ENCODE measurements around the gene ARFGAP2. TPM values are rescaled to one million over a fixed set of nuclear protein-coding genes. Genes with fewer than 3 reads are reported as not detected.
A peak's percentile ranks its signal among the peaks of the same experiment; 100 is the strongest.

The ARFGAP2 gene
- total and polyA plus RNA-seq, 9 of the 15 experiments (the other 6 are each of a cell fraction or from before 2014, with no cell fraction given) = 29.1 to 140 (median 90.1) TPM

DNA sequence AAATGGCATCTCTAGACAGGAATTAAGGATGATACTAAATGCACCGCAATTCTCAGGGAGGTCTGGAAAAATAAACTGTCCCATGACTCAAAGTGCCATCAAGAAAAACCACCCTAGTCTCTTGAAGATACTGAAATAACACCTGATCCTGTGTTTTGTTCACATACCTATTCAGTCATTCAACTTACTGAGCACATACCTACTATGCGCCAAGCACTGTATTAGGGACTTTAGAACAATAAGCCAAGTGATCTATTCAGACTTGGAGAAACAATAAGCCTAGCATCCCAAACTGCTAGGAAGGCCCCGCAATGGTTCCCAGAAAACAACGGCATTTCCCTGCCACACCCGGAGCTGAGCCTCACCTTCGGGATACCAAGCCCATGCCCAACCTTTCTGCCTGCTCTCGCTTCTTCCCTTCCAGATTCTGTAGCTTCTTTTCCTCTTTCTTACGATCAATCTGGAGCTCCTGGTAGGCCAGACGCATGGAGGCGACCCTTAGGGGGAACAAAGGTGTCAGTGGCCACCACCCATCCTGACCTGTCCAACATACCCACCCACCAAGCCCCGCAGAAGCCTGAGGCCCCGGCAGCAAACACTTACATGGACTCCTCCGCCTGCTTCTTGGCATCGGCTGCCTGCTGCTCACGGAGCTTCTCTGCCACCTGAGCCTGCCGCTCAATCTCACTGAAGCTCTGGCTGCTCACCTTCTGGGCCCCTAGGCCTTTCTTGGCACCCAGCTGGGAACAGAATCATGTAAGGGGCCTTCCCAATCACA lies 5.4 kb downstream of the ARFGAP2 start:
- no peak overlapping the region for H3K9ac ChIP-seq (ENCODE audit: insufficient read depth in 1 of 2, low read depth in 2 of 2, low read length in 2 of 2)
- H3K9me3 ChIP-seq (replicated peaks; ENCODE audit: control insufficient read depth, insufficient read depth, low read depth, low read length) = no peaks in the 10 kb centered on the region
- CTCF ChIA-PET (ENCODE audit: low intra/inter-chr PET ratio) = no interaction called here
- peaks cover 52% of the 10 kb centered on the region for H3K79me2 ChIP-seq (ENCODE audit: control insufficient read depth, insufficient read depth, low read length)
- peaks cover 3% of the 10 kb centered on the region for H3K9me1 ChIP-seq (ENCODE audit: control insufficient read depth, insufficient read depth, low read length)
- ATAC-seq (no peak), FAIRE-seq (no peak), DNase-seq (ENCODE audit: extremely low read depth in 1 of 4, low spot score in 3 of 4) (no peak)
- TF ChIP-seq ZKSCAN1 (IDR thresholded peaks at IDR 0.05; ENCODE audit: low read depth, low read length) = peak; percentile 84
- TF ChIP-seq RBFOX2 (IDR thresholded peaks at IDR 0.05; ENCODE audit: low read depth, low read length) = peak; percentile 57
- TF ChIP-seq POLR2G (IDR thresholded peaks at IDR 0.05; ENCODE audit: low read depth, low read length) = peak; percentile 26; the same call in 1 of the 2 replicates
- TF ChIP-seq, protein P1, sequence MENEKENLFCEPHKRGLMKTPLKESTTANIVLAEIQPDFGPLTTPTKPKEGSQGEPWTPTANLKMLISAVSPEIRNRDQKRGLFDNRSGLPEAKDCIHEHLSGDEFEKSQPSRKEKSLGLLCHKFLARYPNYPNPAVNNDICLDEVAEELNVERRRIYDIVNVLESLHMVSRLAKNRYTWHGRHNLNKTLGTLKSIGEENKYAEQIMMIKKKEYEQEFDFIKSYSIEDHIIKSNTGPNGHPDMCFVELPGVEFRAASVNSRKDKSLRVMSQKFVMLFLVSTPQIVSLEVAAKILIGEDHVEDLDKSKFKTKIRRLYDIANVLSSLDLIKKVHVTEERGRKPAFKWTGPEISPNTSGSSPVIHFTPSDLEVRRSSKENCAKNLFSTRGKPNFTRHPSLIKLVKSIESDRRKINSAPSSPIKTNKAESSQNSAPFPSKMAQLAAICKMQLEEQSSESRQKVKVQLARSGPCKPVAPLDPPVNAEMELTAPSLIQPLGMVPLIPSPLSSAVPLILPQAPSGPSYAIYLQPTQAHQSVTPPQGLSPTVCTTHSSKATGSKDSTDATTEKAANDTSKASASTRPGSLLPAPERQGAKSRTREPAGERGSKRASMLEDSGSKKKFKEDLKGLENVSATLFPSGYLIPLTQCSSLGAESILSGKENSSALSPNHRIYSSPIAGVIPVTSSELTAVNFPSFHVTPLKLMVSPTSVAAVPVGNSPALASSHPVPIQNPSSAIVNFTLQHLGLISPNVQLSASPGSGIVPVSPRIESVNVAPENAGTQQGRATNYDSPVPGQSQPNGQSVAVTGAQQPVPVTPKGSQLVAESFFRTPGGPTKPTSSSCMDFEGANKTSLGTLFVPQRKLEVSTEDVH (IDR thresholded peaks at IDR 0.05; ENCODE audit: low read depth, partially characterized antibody) = no peak
- H3K27me3 ChIP-seq (ENCODE audit: control insufficient read depth in 2 of 2, insufficient read depth in 2 of 2, low read length in 2 of 2) = no peaks in the 10 kb centered on the region
- H3K36me3 ChIP-seq (ENCODE audit: control insufficient read depth, insufficient read depth, low read length) = peaks cover 93% of the 10 kb centered on the region
- intact Hi-C loops (cut with micrococcal nuclease) (no loop called here), in situ Hi-C loops (cut with MboI) (loop anchor here (10.0 kb wide), 1 partner anchor 174 kb away; no protein-coding TSS in a partner anchor)
- H3K4me1 ChIP-seq (replicated peaks in 1 of 2; ENCODE audit: control insufficient read depth in 2 of 2, insufficient read depth in 2 of 2, low read length in 2 of 2) = peaks cover 5 to 8% of the 10 kb centered on the region in 2 experiments; a peak in 4 of 5 replicates
- no peak overlapping the region for H3K27ac ChIP-seq (ENCODE audit: extremely low read depth, low read depth, low read length)
- H3K4me2 ChIP-seq (ENCODE audit: insufficient read depth, low read length) = no peak overlapping the region
- POLR2A ChIA-PET = interaction anchor here (0.6 to 3.3 kb wide), 5 partner anchors 8 to 48 kb away, joined by 3 to 29 read pairs (median 4); no protein-coding TSS in a partner anchor
- no peak overlapping the region for H2AFZ ChIP-seq (ENCODE audit: low read depth, low read length)
- H3K4me3 ChIP-seq = no peak overlapping the region
- WGBS (ENCODE audit: insufficient coverage, low coverage, missing lambda C conversion rate) = 93% methylated on average over 16 of the region's 16 CpGs
- peaks cover 6% of the 10 kb centered on the region for H4K20me1 ChIP-seq (replicated peaks; ENCODE audit: control insufficient read depth, insufficient read depth, low read length)
- BruUV-seq (replicated peaks) = no TSS peak
